Lower leg skin (tissue), 3 donors: Measurements from ENCODE around the gene MGAT4A.
"Not testable (repeated sequence)": the region's sequence is repeated elsewhere in the genome, so short reads cannot be mapped to it uniquely, and the experiment has no call there.

ENCODE experiments used
- CTCF ChIP-seq, 3 donors: fragments of 450-650 bp; IDR thresholded peaks; one replicate each; pipeline ENCODE4 v1.5.1; 2016; ENCODE audit warnings: antibody characterized with exemption in 3 of 3, mild to moderate bottlenecking in 3 of 3, moderate library complexity in 2 of 3
- POLR2A ChIP-seq, 2 donors: fragments of 450-650 bp; IDR thresholded peaks; one replicate each; pipeline ENCODE4 v1.6.1; 2016 to 2017; ENCODE audit warnings: antibody characterized with exemption in 2 of 2, mild to moderate bottlenecking in 1 of 2, moderate library complexity in 1 of 2

- TF ChIP-seq CTCF, POLR2A (IDR thresholded peaks at IDR 0.05): not testable (repeated sequence)
Measured at GRCh38 chr2:98594665-98595064, 136.3 kb downstream of the MGAT4A start.
